HG02678 (cell line): ENCODE results near the gene OR10R2.

Experiments used
- ATAC-seq: cut with Tn5 transposase; IDR thresholded peaks from one replicate; pipeline ENCODE4 v1.9.1; 2021; ENCODE audit warnings: mild to moderate bottlenecking, moderate library complexity; ENCODE audit not compliant: unreplicated experiment

OR10R2 gene

DNA sequence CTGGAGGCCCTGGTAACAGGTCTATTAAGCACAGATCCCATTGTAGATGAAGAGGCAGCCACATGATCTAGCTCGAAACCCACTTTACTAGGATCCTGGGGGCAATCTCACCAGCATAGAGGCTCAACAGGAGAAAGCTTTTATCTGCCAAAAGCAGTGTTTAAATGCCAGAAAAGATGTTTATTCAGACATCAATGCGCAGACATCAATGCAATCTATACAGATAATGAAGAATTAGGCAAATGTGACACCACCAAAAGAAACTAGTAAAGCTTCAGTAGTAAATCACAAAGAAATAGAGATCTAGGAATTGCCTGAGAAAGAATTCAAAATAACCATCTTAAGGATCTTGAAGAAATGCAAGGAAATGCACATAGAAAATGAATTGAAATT, 49.6 kb downstream of the OR10R2 start:
- ATAC-seq: no peak

DNA sequence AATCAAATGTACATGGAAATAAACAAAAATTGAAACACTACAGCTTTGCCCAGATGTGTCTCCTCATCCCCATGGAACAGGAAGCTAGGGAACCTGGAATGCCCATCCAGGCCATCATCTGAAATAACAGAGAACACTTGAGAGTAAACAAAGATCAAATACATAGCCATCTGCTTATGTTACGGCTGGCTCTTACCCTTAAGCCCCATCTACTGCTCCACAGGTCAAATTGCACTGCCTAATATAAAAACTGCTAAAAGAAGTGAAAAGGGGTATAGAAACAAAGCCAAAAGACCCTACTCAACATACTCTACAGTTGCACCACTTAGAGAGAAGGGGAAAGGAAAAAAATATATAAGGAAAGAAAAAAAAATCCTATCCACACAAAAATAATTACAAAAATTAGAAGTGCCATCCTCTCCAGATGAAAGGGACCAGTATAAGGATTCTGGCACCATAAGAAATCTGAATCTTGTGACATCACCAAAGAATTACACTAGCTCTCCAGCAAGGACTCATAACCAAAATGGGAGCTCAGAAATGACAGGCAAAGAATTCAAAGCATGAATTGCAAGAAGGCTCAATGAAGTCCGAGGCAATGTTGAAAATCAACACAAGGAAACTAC, 55.3 kb downstream of the OR10R2 start:
- ATAC-seq: no peak
